HG03108 (cell line): ENCODE measurements around the gene FAM219A.
"Not testable (repeated sequence)": the region's sequence is repeated elsewhere in the genome, so short reads cannot be mapped to it uniquely, and the experiment has no call there.

Source experiments
- ATAC-seq: cut with Tn5 transposase; IDR thresholded peaks from one replicate; pipeline ENCODE4 v1.9.1; 2021; ENCODE audit warnings: moderate library complexity; ENCODE audit not compliant: unreplicated experiment

The FAM219A gene

GRCh38 chr9:34446468-34446891, 11.9 kb downstream of the FAM219A start:
- ATAC-seq: no peak

- no peak for ATAC-seq
These were observed 14.4 kb downstream of the FAM219A start for GRCh38 chr9:34443976-34444375.

- no peak for ATAC-seq
These were observed 14.8 kb downstream of the FAM219A start for GRCh38 chr9:34443533-34443932.

GRCh38 chr9:34442770-34443169, 15.6 kb downstream of the FAM219A start:
- ATAC-seq: no peak

- ATAC-seq: no peak
These were observed 18.4 kb downstream of the FAM219A start for GRCh38 chr9:34440017-34440416.

- ATAC-seq: not testable (repeated sequence)
These were observed 19.9 kb downstream of the FAM219A start for GRCh38 chr9:34438465-34438864.

GRCh38 chr9:34437926-34438307, 20.5 kb downstream of the FAM219A start:
- not testable (repeated sequence) for ATAC-seq

GRCh38 chr9:34437006-34437925, 21.1 kb downstream of the FAM219A start:
- ATAC-seq: no peak

- no peak for ATAC-seq
These were observed 26.7 kb downstream of the FAM219A start for GRCh38 chr9:34431667-34432066.

- ATAC-seq: no peak
These were observed 27.4 kb downstream of the FAM219A start for GRCh38 chr9:34430843-34431437.

GRCh38 chr9:34428325-34428958, 29.9 kb downstream of the FAM219A start:
- no peak for ATAC-seq

- ATAC-seq: no peak
These were observed 31.9 kb downstream of the FAM219A start for GRCh38 chr9:34426347-34427074.

GRCh38 chr9:34419716-34420504, 38.5 kb downstream of the FAM219A start:
- no peak for ATAC-seq

GRCh38 chr9:34417734-34418133, 40.6 kb downstream of the FAM219A start:
- no peak for ATAC-seq

- ATAC-seq: no peak
These were observed 45.0 kb downstream of the FAM219A start for GRCh38 chr9:34413231-34413852.

GRCh38 chr9:34412336-34412735, 46.0 kb downstream of the FAM219A start:
- ATAC-seq: no peak

- ATAC-seq: no peak
These were observed 49.2 kb downstream of the FAM219A start for GRCh38 chr9:34409154-34409553.

- ATAC-seq: no peak
These were observed 50.2 kb downstream of the FAM219A start for GRCh38 chr9:34408173-34408572.

- ATAC-seq: no peak
These were observed 52.2 kb downstream of the FAM219A start for GRCh38 chr9:34406219-34406618.

GRCh38 chr9:34405719-34406118, 52.7 kb downstream of the FAM219A start:
- ATAC-seq: no peak
